GM12891 (cell line): Measurements from ENCODE around the gene FYTTD1.
A peak's percentile ranks its signal among the peaks of the same experiment; 100 is the strongest.

Experiments used
- DNase-seq: peaks from one replicate; pipeline ENCODE4 v3.0.0; 2011; ENCODE audit warnings: low spot score; ENCODE audit not compliant: insufficient read length
- FAIRE-seq: peaks from 2 replicates; lab custom pipeline; 2011; peaks lifted over from hg19 to GRCh38; lab: Jason Lieb, UNC
- PAX5 ChIP-seq: IDR thresholded peaks from 2 replicates; pipeline ENCODE4 v1.6.1; 2011; ENCODE audit warnings: low read length, moderate library complexity, mild to moderate bottlenecking; ENCODE audit not compliant: insufficient read depth, severe bottlenecking
- POLR2A ChIP-seq: IDR thresholded peaks from 2 replicates; pipeline ENCODE4 v1.6.1; 2011; ENCODE audit warnings: low read depth, low read length, control low read depth
- POLR2AphosphoS5 ChIP-seq: IDR thresholded peaks from 2 replicates; pipeline ENCODE4 v1.6.1; 2011; ENCODE audit warnings: low read depth, low read length, control low read depth
- POU2F2 ChIP-seq: IDR thresholded peaks from 2 replicates; pipeline ENCODE4 v1.6.1; 2011; ENCODE audit warnings: low read depth, mild to moderate bottlenecking, control low read depth, low read length, moderate library complexity
- SPI1 ChIP-seq: IDR thresholded peaks from 2 replicates; pipeline ENCODE4 v1.6.1; 2011; ENCODE audit warnings: low read depth, low read length, control low read depth
- TAF1 ChIP-seq: IDR thresholded peaks from 2 replicates; pipeline ENCODE4 v1.6.1; 2011; ENCODE audit warnings: low read depth, low read length, control low read depth

FYTTD1 gene

GRCh38 chr3:197736491-197737318 lies 13.0 kb upstream of the FYTTD1 start, which contains the start of gene RUBCN:
RUBCN (minus strand) TSS chr3:197736904; CDS start chr3:197736719, 185 bp downstream.
- DNase-seq (peak; percentile 79), FAIRE-seq (peak; percentile 96)
- TF ChIP-seq PAX5: no peak
- no peak; the same call in 1 of the 2 replicates for TF ChIP-seq POU2F2
- TF ChIP-seq SPI1: 0 out of 2 replicates have a peak, but pooled peaks have one; percentile 25
- peak; percentile 57 for TF ChIP-seq POLR2AphosphoS5
- peak; percentile 39; the same call in 1 of the 2 replicates for TF ChIP-seq TAF1
- peak; percentile 38; the same call in 1 of the 2 replicates for TF ChIP-seq POLR2A

GRCh38 chr3:197737319-197737649 lies 12.4 kb upstream of the FYTTD1 start:
- DNase-seq (no peak), FAIRE-seq (no peak)

DNA sequence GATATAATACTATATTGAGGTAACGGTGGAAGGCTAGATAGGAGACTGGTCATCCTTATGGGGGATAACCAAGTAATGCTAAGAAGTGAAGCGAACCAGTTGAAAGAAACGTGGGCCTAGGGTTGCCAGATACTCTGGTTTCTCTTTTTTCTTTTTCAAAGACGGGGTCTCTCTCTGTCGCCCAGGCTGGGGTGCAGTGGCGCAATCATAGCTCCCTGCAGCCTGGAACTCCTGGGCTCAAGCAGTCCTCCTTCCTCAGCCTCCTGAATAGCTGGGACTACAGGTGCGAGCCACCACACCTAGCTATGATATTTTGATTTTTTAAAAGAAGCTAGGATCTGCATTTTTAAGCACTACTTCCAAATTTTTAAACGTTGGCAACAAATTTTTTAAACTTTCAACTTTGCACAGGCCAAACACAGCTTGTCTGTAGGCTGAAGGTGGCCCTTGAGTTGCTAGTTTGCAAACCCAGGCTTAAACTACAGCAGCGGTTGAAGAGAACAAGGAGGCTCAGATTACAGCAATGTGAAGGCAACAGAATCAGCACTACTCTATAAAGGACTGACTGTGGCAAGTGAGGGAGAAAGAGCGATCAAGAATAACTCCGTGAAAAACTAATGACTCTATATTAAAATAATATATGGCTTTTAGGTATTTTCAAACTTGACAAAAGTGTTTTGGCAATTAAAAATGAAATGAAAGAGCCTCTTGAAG lies 11.8 kb upstream of the FYTTD1 start:
- DNase-seq (no peak), FAIRE-seq (no peak)
- TF ChIP-seq POLR2A: no peak
- TF ChIP-seq POLR2AphosphoS5: no peak
- TF ChIP-seq PAX5: no peak
- no peak for TF ChIP-seq SPI1
- TF ChIP-seq TAF1: no peak
- no peak for TF ChIP-seq POU2F2

More at GRCh38 chr3:197737319-197737649, 12.4 kb upstream of the FYTTD1 start:
- no peak for TF ChIP-seq POLR2AphosphoS5
- TF ChIP-seq POLR2A: no peak
- no peak for TF ChIP-seq TAF1
- TF ChIP-seq SPI1: no peak
- TF ChIP-seq POU2F2: no peak
- TF ChIP-seq PAX5: no peak

- FAIRE-seq (no peak), DNase-seq (no peak)
- TF ChIP-seq POLR2A (no peak), POU2F2 (no peak), SPI1 (no peak), PAX5 (no peak), POLR2AphosphoS5 (no peak)
Measured at GRCh38 chr3:197742787-197743186, 6.9 kb upstream of the FYTTD1 start.

DNA sequence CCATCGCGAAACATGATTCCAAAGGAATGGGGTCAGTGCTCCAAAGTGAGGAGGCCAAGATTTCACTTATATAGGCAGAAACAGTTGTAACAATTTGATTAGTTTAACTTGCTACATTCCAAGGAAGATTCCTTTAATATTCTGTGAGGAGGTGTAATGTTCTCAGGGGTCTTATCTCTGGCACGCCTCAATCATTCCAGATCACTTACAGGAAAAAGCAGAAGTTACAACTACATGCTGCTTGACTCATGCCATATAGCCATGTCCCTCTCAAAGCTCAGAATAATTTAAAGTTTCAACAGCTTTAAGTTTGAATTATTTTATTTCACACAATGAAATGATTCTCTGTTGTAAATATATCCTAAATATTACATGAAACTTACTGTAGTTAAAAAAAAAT lies 3.5 kb upstream of the FYTTD1 start:
- TF ChIP-seq TAF1 (no peak), POLR2A (no peak), SPI1 (no peak), POLR2AphosphoS5 (no peak), PAX5 (no peak), POU2F2 (no peak)
- FAIRE-seq: no peak

GRCh38 chr3:197746801-197747237 lies 2.9 kb upstream of the FYTTD1 start:
- no peak for FAIRE-seq
- DNase-seq: no peak
- TF ChIP-seq POLR2AphosphoS5 (no peak), TAF1 (no peak), POLR2A (no peak), SPI1 (no peak), POU2F2 (no peak), PAX5 (no peak)

More for the DNA sequence above, 3.5 kb upstream of the FYTTD1 start:
- DNase-seq: no peak

DNA sequence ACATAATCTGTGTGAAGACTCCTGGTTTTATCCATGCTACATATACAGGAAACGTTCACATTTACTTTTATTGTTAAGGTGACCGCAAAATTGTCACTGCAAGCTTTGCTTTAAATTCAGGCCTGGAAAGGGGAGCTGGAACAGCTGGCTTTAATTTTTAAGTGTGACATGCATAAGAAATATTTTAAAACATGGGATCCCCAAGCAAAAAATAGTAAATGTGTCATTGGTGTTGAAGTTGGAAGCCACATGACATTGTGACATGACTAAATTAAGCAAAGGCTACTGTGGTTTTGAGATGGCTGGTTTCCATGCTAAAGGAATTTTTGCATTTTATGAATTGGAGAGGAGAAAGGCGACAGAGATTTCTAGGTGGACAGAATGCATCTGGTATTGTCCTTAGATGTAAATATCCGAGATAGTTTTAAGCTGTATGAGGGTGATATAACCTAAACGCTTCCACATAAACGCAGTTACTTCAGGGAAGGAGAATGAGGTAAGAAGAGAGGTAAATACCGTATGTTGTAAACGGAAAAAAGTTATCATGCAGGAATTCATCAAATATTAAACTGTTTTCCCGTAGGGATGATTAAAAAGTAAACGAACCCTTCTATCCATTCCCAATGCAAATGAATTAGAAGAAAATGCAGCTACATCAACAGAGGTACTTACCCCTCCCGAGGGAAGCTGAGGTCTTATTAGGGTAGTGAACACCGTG lies 927 bp upstream of the FYTTD1 start:
- FAIRE-seq (no peak), DNase-seq (no peak)
- TF ChIP-seq POLR2AphosphoS5 (no peak), POU2F2 (no peak), SPI1 (no peak), PAX5 (no peak), TAF1 (no peak), POLR2A (no peak)

DNA sequence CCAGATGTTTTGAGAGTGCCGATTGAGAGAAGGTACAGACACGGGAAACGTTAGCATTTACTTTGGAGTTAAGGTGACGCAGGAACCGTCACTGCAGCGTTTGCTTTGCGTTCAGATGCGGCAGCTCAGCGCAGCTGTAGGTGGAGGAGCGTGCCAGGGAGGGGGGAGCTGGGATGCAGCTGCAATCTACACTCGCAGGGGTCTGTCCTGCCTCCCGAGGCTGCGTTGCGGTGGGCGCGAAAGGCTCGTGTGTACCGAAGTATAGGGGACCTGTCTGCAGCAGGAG lies 425 bp upstream of the FYTTD1 start:
- TF ChIP-seq PAX5 (no peak), TAF1 (peak; percentile 20; the same call in 1 of the 2 replicates), SPI1 (no peak), POLR2AphosphoS5 (no peak), POLR2A (no peak; the same call in 1 of the 2 replicates), POU2F2 (peak; percentile 55; the same call in 1 of the 2 replicates)
- FAIRE-seq (no peak), DNase-seq (peak; percentile 37)

DNA sequence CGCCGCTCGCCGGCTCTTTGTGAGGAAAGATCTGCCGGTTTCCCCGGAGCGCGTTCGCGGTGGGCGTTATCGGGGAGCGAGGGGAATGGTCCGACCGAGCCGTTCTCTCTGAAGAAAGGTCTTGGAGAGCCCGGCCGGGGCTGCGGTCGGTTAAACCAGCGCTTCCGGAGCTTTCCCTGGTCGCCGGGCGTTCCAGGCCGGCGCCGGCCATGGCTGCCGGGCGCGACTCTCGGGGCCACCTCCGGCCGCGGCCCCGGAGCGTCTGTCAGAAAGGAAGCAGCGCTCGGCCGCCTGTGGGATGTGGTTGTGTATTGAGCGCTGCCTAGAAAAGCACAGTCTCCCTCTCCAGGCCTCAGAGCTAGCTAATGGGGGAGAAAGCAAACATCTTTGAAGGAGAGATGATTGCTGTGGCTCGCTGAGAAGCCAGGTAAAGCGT lies 731 bp downstream of the FYTTD1 start:
- DNase-seq (peak; percentile 53), FAIRE-seq (peak; percentile 51)
- 0 out of 2 replicates have a peak, but pooled peaks have one; percentile 6 for TF ChIP-seq SPI1
- TF ChIP-seq TAF1: peak; percentile 49; the same call in 1 of the 2 replicates
- TF ChIP-seq POLR2A: 0 out of 2 replicates have a peak, but pooled peaks have one; percentile 18
- TF ChIP-seq POU2F2: no peak
